GM18499 (cell line): ENCODE data around the gene C3orf20.

Experiments used
- ATAC-seq: cut with Tn5 transposase; IDR thresholded peaks from one replicate; pipeline ENCODE4 v1.9.1; 2021; ENCODE audit warnings: moderate number of reproducible peaks; ENCODE audit not compliant: insufficient read depth, unreplicated experiment

The C3orf20 gene

GRCh38 chr3:14769544-14770325, 94.8 kb downstream of the C3orf20 start:
- ATAC-seq: no peak

GRCh38 chr3:14770591-14770990, 95.7 kb downstream of the C3orf20 start:
- no peak for ATAC-seq

GRCh38 chr3:14771593-14772497, 96.9 kb downstream of the C3orf20 start:
- ATAC-seq: no peak

- ATAC-seq: no peak
These were observed 97.7 kb downstream of the C3orf20 start for GRCh38 chr3:14772533-14773138.

GRCh38 chr3:14773281-14773680, 98.3 kb downstream of the C3orf20 start:
- no peak for ATAC-seq

GRCh38 chr3:14773691-14774128, 98.8 kb downstream of the C3orf20 start:
- ATAC-seq: no peak

GRCh38 chr3:14774431-14774830, 99.5 kb downstream of the C3orf20 start:
- ATAC-seq: no peak

GRCh38 chr3:14775011-14775410, 100.1 kb downstream of the C3orf20 start:
- no peak for ATAC-seq

- ATAC-seq: no peak
These were observed 100.6 kb downstream of the C3orf20 start for GRCh38 chr3:14775563-14775962.

GRCh38 chr3:14779069-14779685, 104.2 kb downstream of the C3orf20 start:
- no peak for ATAC-seq

- ATAC-seq: no peak
These were observed 106.1 kb downstream of the C3orf20 start for GRCh38 chr3:14780927-14781507.

- no peak for ATAC-seq
These were observed 108.6 kb downstream of the C3orf20 start for GRCh38 chr3:14783480-14784086.

GRCh38 chr3:14784087-14784681, 109.2 kb downstream of the C3orf20 start:
- ATAC-seq: no peak

GRCh38 chr3:14785207-14786155, 110.5 kb downstream of the C3orf20 start:
- ATAC-seq: no peak

- no peak for ATAC-seq
These were observed 111.4 kb downstream of the C3orf20 start for GRCh38 chr3:14786369-14786768.

GRCh38 chr3:14787630-14788029, 112.7 kb downstream of the C3orf20 start:
- no peak for ATAC-seq

- no peak for ATAC-seq
These were observed 113.7 kb downstream of the C3orf20 start for GRCh38 chr3:14788644-14789043.

- ATAC-seq: no peak
These were observed 114.3 kb downstream of the C3orf20 start for GRCh38 chr3:14789221-14789620.
